OCI-LY3 (cell line): ENCODE data around the gene VTA1.

Experiments used
- EZH2phosphoT487 ChIP-seq: fragments of 200-600 bp; shearing (Covaris generic); IDR thresholded peaks from 2 replicates; pipeline ENCODE4 v1.6.1; 2018; ENCODE audit warnings: antibody characterized with exemption, mixed run types, low read depth
- TF ChIP-seq, protein P1 (sequence below): fragments of 200-600, 300-600 bp; sonication (generic); IDR thresholded peaks from 2 replicates; pipeline ENCODE4 v1.5.1; 2014; ENCODE audit warnings: antibody characterized with exemption, low read length, low read depth

DNA sequence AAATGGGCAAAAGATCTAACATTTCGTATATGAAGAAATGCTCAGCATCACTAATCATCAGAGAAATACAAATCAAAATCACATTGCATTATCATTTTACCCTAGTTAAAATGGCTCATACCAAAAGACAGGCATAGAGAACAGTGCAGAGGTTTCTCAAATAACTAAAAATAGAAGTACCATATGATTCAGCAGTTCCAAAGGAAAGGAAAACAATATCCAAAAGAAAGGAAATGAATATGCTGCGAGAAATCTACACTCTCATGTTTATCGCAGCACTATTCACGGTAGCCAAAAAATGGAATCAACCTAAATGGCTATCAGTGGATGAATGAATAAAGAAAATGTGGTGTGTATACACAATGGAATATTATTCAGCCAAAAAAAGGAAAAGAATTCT lies 63.5 kb downstream of the VTA1 start:
- TF ChIP-seq, protein P1, sequence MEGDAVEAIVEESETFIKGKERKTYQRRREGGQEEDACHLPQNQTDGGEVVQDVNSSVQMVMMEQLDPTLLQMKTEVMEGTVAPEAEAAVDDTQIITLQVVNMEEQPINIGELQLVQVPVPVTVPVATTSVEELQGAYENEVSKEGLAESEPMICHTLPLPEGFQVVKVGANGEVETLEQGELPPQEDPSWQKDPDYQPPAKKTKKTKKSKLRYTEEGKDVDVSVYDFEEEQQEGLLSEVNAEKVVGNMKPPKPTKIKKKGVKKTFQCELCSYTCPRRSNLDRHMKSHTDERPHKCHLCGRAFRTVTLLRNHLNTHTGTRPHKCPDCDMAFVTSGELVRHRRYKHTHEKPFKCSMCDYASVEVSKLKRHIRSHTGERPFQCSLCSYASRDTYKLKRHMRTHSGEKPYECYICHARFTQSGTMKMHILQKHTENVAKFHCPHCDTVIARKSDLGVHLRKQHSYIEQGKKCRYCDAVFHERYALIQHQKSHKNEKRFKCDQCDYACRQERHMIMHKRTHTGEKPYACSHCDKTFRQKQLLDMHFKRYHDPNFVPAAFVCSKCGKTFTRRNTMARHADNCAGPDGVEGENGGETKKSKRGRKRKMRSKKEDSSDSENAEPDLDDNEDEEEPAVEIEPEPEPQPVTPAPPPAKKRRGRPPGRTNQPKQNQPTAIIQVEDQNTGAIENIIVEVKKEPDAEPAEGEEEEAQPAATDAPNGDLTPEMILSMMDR, result no peak
- TF ChIP-seq EZH2phosphoT487, result no peak
